Hematopoietic multipotent progenitor cell treated with erythropoietin and hydrocortisone succinate and interleukin-3 and kit ligand, for 15 days (in vitro differentiated cells): ENCODE results near the gene STK11IP.

Source experiments
- DNase-seq: peaks from one replicate; pipeline ENCODE4 v3.0.0-alpha.2; 2015; ENCODE audit warnings: low spot score

Gene STK11IP

DNA sequence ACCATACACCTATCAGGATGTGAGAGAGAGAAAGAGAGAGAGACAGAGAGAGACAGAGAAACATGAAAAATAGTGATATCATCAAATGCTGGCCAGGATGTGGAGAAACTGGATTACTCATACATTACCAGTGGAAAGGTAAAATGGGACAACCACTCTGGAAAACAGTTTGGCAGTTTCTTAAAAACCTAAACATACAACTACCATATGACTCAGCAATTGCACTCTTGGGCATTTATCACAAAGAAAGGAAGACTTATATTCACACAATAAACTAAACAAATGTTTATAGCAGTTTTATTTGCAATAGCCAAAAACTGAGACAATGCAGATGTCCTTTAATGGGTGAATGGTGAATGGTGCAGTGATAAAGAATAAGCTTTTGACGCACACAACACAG, 58.9 kb downstream of the STK11IP start:
- DNase-seq: no peak

GRCh38 chr2:219658196-219658846, 60.7 kb downstream of the STK11IP start:
- DNase-seq: no peak

GRCh38 chr2:219658874-219659273, 61.2 kb downstream of the STK11IP start:
- no peak for DNase-seq

GRCh38 chr2:219661197-219661954, 63.7 kb downstream of the STK11IP start:
- DNase-seq: no peak

DNA sequence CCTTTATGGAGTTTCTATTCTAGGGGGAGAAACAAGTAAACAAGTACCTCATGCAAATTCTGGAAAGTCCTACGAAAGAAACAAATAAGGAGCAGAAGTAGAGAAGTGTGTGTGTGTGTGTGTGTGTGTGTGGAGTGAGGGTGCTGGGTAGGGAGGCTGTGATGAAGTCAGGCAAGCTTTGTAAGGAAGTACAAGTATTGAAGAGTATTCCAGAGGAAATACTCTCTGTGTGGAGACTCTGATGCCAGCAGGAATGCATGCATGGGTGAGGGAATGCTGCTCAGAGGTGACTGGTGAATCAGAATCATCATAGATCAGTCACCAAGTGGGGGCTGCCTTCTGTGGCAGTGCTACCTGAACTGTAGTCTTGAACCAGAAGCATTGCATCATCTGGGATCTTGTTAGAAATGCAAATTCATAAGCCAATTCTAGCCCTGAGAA, 64.3 kb downstream of the STK11IP start:
- no peak for DNase-seq

GRCh38 chr2:219662566-219662965, 64.9 kb downstream of the STK11IP start:
- no peak for DNase-seq

DNA sequence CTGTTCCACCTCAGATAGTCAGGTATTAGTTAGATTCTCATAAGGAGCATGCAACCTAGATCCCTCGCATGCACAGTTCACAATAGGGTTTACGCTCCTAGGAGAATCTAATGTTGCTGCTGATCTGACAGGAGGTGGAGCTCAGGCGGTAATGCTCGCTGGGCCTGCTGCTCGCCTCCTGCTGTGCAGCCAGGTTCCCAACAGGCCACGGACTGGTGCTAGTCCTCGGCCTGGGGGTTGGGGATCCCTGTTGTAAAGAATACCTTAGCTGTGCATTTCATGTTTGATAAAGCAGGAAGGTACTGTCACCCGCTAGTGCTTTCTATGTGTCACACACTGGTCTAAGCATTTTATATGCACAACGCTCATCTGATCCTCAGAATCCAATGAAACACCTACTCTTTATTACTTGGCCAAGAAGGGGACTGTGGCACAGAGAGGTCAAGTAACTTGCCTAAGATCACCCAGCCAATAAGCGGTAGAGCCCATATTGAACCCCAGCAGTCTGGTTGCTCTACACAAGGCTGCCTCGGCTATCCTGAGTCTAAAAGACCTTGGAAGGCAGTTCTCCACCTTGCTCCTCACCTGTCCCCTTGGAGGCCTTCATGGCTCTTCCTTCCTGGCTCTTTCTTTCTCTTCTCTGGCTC, 65.6 kb downstream of the STK11IP start:
- no peak for DNase-seq

DNA sequence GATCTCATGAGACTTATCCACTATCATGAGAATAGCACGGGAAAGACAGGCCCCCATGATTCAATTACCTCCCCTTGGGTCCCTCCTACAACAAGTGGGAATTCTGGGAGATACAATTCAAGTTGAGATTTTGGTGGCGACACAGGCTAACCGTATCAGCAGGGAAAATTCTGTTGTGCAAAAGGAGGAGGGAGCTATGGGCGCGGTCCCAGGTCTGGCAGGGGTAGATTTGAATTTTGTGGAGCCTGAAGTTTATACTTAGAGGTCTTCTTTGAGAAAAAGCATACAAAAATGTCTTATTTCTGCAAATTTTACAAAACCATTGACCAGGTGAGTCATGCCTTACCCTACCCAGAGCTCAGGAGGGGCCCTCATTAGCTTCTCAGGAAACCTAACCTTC, 66.4 kb downstream of the STK11IP start:
- DNase-seq: no peak

DNA sequence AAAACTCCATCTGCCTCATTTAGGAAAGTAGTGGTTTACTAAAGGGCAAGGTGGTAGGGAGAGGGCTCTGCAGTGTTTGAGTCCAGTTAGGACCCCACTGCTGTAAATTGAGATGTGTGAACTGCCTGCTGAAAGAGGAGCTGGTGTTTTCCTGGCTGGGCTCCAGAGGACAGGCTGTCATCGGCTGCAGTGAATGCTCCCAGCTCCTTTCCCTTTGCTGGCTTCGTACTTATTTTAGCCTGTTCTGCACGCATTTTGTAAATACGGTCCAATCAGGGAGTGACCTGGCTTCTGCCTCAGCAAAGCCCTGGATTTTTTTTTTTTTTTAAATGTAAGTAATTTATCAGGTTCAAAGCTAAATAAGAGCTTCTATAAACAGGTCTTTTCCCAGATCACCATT, 67.3 kb downstream of the STK11IP start:
- DNase-seq: no peak

DNA sequence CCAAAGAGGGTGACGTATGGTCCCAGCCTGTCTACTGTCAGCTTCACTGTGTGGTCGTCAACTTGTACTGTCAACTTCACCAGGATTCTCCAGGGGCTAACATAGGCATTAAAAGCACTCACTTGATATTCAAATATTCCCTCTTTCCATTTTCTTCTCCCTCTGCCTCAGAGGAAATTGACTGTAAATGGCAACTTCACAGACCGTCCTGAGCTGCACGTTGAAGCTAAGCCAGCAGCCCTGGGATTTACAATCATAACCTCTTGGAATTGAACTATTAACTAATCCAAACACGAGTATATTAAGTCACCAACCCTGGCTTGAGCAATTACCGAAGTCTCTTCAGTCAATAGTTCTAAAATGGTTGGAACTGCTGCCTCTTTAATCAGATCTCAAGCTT, 68.3 kb downstream of the STK11IP start:
- no peak for DNase-seq
